Measurements from ENCODE around the gene VMP1.
"Not testable (repeated sequence)": the region's sequence is repeated elsewhere in the genome, so short reads cannot be mapped to it uniquely, and the experiment has no call there.

- not testable (repeated sequence) for TF ChIP-seq CTCF (conservative IDR thresholded peaks at IDR 0.05); ZFX (IDR thresholded peaks at IDR 0.05)
Observed at GRCh38 chr17:59780548-59780947, 73.1 kb downstream of the VMP1 start.
